HG03135 (cell line): ENCODE results near the gene HTR6.

Experiments
- ATAC-seq: cut with Tn5 transposase; IDR thresholded peaks from one replicate; pipeline ENCODE4 v1.9.1; 2021; ENCODE audit warnings: mild to moderate bottlenecking, moderate library complexity; ENCODE audit not compliant: unreplicated experiment

Gene HTR6

DNA sequence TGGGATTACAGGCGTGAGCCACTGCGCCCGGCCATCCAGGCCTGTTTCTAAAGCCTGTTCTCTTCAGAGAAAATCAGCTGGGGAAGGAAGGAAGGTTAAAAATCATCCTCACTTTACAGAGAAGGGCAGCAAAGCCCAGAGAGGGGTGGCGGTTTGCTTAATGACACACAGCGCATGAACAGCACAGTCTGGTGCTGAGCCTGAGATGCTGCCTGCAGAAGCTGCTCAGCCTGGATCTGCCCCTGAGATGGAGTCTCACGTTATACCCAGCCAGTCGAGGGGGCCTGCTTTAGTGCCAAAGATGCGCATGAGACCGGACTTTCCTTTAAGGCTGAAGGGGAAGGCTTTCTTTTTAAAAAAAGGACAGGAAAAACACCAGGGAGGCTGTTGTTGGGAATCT, 21.3 kb downstream of the HTR6 start:
- ATAC-seq = no peak

DNA sequence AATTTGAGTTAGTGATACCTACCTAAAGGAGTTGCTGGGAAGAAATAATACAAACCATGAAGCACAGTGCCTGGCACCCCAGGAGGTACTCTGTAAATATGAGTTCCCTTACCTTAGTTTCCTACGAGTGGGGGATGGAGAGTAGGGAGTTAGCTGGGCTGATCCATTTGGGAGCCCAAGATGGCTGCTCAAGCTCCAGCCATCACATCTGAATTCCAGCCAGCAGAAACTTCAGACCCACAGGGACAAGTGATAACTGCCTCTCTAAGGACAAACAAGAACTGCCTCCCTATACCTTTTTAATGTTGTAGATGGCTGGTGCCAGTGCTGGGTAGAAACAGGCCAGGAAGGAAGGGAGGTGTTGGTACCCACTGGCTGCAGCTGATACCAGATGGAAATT, 22.7 kb downstream of the HTR6 start:
- no peak for ATAC-seq

DNA sequence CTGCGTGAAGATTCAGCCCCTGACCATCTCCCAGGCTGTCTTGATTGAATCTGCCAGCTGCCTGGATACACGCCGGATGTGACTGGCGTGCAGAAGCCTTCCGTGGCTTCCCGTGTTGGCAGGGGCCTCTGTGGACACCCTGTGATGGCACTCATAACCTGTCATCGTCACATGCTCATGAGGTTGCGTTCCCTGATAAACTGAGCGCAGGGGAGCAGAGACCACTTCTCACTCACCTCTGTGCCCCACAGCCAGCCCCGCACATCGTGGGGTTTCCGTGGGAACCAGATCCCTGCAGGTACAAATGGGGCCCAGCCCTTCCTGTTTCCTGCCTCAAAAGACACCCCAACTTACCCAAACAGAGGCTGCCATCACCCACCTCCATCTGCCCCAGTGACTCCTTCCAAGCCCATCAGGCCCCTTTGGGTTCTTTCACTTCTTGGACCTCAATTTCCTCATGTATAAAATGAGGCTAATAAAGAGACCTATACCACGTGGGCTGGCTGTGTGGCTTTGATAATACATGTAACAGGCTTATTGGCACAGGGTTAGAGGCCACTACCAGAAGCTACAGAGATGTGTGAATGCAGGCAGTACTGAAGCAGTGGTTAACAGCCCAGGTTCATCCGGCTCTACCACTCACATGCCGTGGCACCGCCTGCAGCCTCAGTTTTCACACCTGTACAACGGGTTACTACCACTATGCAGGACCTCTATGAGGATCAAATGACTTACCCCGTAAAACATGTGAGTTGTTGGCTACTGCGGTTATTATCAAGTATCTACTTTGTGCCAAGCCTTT, 23.6 kb downstream of the HTR6 start:
- no peak for ATAC-seq

DNA sequence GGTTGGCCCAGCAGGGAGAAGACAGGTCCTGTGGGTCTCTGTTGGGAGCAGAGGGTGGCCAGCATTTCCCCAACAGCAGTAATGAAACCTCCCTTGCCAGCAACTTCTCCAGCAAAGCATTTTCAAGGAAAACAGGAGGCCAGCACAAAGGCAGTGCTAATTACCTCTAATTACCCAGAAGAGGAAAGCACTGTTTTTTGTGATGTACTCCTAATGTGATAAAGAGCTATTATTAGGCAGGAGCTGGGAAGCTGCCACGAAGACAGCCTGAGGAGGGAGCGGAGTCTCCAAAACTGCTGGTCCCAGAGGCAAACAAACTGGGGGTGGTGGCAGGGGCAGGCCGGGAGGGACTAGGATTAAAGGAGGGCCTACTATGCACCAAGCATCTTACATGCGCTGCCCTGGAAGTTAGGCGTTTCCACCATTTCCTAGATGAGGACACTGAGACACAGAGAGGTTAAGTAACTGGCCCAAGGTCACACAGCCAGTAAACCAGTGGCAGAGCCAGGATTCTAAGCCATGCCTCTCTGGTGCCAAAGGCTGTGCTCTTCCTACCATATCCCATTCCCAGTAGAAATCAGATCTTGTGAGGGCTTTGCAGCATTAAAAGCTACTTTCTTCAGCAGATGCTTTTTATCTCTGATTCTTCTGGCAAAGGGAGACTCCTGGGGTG, 24.5 kb downstream of the HTR6 start:
- ATAC-seq = no peak

DNA sequence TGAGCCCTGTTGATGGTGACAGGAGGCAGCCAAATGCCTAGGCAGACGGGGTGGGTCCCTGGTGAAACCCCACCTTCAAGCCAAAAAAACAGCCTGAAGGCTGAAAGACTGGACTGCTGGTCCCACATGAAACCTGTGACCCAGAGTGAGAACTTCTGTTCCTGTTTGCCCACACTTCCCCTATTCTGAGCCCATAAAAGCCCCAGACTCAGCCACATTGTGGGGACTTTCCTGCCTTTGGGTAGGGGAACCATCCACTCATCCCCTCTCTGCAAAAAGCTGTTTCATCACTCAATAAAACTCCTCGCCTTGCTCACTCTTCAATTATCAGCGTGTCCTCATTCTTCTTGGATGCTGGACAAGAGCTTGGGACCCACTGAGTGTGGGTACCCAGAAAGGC, 25.2 kb downstream of the HTR6 start:
- ATAC-seq = no peak

DNA sequence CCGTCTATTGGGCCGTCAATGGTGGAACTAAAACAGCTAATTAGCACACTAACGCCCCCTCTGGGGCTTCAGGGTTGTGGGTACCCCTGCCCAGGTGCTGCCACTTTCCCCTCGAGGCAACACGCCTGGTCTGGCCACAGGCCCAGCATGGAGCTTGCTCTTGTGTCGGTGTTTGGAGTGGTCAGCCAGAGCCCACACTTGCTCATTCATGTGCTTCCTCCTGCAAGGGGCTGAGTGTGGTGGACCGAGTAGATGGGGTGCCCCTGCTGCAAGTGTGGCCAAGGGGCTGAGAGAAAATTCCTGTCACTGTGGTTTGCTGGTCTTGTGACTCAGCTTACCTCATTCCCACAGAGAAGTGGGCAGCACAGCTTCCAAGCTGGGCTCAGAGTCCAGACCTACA, 25.7 kb downstream of the HTR6 start:
- ATAC-seq = no peak

DNA sequence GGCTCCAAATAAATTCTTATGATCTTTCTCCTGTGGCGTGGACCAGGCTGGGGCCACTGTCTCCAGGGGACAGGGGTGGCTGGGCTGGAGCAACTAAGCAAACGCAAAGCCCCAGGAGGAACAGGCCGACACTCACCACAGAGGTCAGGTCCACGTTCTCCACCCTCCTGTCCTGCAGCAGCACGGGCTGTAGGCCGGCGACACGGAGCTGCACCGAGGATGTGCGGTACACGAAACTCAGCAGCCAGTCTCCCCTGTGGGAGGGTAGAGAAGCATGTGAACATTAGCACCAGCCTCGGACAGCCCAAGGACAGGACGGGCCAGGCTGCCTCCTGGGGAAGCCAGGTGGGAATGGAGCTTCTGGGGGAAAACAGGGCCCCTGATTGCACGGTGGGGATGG, 29.6 kb downstream of the HTR6 start:
- ATAC-seq = no peak

DNA sequence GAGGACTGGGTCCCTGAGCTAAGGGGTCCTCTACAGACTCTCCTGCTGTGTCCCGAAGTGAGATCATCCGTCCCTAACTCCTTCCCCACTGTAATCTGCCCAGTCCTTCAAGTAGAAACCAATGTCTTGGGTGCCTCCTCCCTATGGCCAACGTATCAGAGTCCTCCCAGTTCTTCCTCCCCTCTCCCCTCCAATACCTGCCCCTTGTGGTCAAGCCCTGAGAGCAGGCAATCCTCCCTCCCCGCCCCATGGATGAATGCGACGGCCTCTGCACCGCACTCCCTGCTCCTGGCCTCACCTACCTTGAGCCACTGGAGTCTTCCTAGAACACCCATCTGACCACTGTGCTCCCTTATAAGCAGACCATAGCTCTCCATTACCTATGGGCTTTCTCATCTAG, 31.1 kb downstream of the HTR6 start:
- no peak for ATAC-seq

DNA sequence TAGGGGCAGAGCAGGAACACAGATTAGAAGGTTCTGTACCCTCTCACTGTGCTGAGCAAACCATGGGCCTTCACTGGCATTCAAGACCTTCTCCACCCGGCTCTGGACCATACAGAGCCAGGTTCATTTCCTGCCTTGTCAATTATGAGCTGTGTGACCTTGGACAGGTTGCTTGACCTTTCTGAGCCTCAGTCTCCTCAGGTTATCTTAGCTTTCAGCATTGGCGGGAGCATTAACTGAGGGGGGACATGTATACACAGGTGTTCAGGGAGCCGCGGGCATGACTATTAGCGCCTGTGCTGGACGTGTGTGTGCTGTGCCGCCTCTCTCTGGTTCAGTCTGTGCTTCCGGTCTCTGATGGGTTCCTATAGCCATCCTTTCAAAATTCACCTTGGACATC, 32.1 kb downstream of the HTR6 start:
- no peak for ATAC-seq

DNA sequence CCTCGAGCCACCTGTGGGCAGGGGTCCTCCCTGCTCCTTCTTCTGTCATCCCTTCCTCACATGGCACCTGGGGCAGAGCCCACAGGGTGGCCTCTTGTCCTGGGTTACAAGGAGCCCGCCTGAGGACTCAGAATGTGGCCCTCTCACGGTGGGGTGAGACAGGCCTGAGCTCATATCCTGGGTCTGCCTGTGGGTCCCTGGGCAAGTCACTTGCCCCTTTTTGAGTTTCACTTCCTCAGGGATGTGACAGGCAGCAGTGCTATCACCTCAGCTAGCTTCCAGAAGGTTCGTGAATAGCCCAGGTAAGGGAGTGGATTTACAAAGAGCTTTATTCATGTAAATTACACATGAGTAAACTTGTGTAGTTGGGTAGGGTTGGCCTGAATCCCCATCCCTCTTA, 33.5 kb downstream of the HTR6 start:
- no peak for ATAC-seq

DNA sequence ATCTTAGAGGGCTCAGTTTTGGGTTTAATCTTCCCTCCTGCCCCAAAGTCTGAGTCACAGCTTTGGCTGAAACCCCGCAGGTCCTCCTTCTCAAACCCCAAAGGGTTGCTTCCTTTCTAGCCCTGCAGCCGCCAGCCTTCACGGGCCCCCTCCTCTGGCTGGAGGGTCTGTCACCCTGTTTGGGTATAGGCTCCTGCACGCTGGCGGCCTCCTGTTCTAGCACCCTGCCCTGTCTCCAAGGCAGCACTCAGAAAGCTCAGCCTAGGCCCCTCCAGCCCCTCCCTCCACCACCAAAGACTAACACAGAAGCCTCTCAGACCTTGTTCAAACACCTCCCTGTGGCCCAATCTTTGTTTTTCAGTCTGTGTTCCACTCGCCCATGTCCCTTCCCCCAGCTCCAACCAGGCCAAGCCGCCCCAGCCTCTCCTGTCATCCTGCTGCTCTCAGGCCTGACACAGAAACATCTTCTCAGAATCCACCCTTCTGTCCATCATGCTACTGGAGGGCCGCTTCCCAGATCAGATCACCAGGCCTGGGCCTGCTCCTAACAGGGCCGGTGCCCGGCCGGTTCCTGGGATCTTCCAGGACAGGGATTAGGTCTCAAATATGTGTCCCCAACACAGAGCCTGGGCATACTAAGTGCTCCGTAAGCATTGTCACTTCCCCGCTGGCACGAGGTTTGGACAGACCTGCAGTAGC, 35.6 kb downstream of the HTR6 start:
- no peak for ATAC-seq

DNA sequence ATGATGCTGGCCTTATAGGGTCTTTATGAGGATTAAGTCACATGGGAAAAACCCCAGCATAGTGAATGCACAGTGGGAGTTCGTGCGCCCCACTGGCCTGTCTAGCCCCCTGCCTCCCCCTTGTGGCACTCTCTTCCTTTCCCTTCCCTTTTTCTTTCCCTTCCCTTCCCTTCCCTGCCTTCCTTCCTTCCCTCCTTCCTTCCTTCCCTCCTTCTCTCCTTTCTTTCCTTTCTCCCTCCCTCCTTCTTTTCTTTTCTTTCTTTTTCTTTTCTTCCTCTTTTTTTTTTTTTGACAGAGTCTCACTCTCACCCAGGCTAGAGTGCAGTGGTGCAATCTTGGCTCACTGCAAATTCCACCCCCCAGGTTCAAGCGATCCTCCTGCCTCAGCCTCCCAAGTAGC, 38.6 kb downstream of the HTR6 start:
- no peak for ATAC-seq

DNA sequence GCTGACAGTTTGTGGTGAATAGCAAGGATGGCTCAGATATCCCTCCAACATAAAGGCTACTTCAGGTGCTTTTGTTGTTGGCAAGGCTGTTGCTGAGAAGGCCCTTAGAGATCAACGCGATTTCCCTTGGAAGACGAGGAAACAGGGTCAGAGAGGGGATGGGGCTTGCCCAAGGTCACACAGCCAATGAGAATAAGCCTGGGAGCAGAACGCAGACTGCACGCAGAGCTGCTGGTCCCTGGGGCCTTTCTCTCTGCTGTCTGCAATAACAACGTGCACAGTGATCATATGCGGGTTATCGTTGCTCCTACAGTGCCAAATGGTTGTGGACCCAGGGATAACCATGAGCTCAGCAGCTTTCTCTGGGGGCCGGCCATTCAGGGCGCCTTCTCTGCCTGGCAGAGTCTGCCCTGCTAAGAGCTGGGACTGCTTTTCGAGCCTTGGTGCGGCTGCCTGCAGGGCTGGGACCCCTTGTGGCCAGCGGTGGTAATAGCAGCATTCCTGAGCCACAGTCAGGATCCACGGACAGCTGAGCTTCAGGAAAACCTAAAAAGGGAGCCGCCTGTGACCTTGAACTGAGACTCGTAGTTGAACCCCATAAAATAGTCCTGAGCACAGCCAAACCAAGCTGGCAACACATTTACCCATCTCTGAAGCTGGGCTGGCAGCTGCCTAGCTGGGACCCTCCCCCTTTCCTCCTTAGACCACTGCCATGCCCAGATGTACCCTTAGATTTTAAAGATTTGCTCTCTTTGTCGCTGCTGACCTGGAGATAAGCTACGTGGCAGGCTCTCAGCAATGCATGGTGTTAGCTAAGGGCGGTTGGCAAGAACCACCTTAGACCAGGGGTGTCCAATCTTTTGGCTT, 39.8 kb downstream of the HTR6 start:
- no peak for ATAC-seq

DNA sequence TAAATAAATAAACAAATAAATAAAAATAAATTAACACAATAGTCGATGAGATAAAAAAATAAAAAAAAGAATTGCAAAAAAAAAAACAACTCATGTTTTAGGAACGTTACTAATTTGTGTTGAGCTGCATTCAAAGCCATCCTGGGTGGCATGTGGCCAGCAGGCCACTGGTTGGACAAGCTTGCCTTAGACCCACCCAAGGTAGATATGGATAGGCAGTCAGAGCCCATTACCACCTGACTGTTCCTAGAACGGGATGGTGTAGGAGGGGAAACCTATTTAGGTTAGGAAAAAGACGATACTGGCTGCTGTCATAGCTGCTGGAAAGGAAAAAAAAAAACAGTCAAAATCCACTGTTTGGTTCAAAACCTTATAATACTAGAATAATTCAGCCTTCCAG, 40.8 kb downstream of the HTR6 start:
- no peak for ATAC-seq

DNA sequence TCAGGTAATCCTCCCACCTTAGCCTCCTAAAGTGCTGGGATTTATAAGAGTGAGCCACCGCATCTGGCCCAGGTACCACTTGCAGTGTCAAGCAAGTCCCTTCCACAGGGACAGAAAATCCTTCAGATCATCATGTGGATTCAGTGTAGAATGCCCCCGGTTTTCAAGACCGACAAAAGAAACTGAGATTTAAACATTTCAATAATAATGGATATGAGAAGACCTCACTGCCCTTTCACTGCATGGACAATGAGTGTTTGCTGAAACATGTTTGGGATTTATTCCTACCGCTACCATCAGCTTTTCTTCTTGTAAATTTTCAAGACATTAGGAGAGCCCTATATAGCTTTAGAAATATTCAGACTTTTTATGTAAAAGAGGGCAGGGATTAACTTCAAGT, 41.5 kb downstream of the HTR6 start:
- no peak for ATAC-seq

DNA sequence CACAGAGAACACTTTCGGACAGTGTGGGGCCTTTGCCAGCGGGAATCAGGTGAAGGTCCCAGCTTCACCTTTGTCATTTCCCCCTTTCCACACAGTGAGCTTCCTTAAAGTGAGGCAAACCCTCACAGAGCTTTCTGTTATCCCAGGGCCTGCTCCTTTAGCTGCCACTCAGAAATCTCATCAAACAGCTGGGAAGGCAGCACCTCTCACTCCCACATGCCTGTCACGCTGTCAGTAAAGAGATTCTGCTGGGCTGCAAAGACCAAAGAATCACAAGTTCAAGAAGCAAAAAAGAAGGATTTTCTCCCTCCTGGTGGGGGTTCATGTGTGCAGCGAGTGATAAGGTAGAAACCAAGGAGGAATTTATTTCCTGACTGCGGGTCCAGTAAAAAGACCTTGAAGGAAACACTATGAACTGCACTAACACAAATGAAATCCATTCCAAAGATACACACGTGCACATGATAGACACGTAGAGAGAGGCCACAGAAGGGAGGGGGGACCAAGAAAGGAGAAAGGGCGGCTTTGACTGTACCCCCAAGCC, 44.0 kb downstream of the HTR6 start:
- no peak for ATAC-seq

DNA sequence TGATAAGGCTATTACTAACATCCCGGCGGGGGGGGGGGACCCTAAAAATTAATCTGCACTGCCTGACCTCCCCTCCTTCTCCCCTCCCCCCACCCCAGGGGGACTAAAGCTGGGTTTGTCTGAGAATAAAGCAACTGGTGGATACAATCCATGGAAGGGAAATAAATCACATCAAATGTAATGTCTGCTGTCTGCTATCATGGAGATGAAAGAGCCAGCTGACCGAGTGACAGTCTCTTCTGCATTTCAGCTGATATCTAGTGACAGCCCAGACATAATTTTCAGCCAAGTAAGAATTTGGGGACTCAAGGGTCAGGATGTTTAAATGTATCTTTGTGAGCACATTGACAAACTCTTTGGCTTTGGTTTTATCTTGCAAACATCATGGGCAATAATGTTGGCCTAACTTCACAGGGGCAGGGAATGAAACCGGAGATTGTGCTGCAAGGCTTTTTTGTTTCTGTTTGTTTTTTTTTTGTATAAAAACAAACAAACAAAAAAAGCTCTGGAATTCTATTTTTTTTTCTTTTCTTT, 44.7 kb downstream of the HTR6 start:
- ATAC-seq = no peak

DNA sequence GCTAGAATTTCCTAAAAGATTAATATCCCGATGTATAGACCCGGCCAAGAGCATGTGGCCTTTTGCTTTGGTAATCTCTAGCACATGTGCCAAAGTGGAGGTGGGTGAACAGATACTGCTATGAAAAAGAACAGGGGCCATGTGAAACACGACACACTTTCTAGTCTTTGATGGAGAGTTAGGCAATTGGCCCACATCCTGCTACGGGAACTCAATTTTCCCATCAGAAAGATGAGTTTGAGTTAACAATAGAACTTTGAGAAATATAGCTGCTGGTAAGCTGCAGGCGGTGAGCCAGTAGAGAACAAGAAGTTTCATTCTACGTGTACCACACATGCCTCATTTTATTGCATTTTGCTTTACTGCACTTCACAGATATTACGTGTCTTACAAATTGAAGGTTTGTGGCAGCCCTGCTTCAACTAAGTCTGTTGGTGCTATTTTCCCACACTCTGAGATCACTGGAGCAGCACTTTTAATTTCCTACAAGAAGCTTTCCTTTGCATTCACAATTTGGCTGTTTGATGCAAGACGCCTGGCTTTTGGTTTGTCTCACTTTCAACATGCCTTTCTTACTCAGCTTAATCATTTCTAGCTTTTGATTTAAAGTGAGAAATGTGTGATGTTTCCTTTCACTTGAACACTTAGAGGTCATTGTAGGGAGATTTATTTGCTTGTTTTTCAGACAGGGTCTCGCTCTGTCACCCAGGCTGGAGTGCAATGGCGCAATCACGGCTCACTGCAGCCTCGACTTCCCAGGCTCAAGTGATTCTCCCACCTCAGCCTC, 46.3 kb downstream of the HTR6 start:
- peak; percentile 56 for ATAC-seq

DNA sequence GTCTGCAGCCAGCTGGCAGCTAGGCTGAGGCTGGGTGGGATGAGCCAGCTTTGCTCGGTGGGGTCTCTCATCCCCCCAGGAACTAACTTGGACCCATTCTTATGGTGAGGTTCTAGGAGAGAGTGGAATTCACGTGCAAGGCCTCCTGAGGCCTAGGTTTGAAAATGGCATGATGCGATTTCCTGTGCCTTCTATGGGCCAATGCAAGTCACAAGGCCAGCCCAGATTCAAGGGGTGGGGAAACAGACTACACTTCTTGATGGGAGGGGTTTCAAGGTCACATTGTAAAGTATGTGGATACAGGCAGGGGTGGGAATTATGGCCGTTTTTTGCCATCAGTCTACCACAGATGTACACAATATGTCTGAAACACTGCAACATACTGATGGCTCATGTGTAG, 48.3 kb downstream of the HTR6 start:
- no peak for ATAC-seq
